Gastrocnemius medialis (tissue), 4 donors: ENCODE data around the gene TPSAB1. TPM values are rescaled to one million over a fixed set of nuclear protein-coding genes. Genes with fewer than 3 reads are reported as not detected.

Experiments used
- ATAC-seq, 2 donors: fragments of 150-250 bp; one replicate each; pipeline ENCODE4 v1.9.1; 2016
- DNase-seq, 2 donors: peaks; one replicate each; pipeline ENCODE4 v3.0.0-alpha.2; 2019
- H3K27ac ChIP-seq, 4 donors: fragments of 200-600 bp; sonication (generic); 1 replicate in 1 of 4; 2 replicates in 3 of 4; pipeline ENCODE4 v1.5.1; 2016 to 2018; ENCODE audit warnings: mild to moderate bottlenecking in 2 of 4, moderate library complexity in 1 of 4
- H3K27me3 ChIP-seq, 3 donors: fragments of 200-600 bp; sonication (generic) in 2 of 3; 1 replicate in 1 of 3; 2 replicates in 2 of 3; pipeline versions ENCODE4 v1.5.1 to v1.6.0; 2016 to 2019; ENCODE audit warnings: mild to moderate bottlenecking in 1 of 3, moderate library complexity in 1 of 3
- H3K36me3 ChIP-seq, 2 donors: fragments of 200-600 bp; sonication (generic) in 1 of 2; one replicate each; pipeline ENCODE4 v1.5.1; 2017 to 2018
- H3K4me1 ChIP-seq, 2 donors: fragments of 200-600 bp; sonication (generic) in 1 of 2; one replicate each; pipeline ENCODE4 v1.5.1; 2016 to 2017; ENCODE audit warnings: mild to moderate bottlenecking in 2 of 2
- H3K4me3 ChIP-seq, 4 donors: fragments of 200-600 bp; sonication (generic) in 3 of 4; 1 replicate in 1 of 4; 2 replicates in 3 of 4; pipeline ENCODE4 v1.5.1; 2016 to 2019; ENCODE audit warnings: mild to moderate bottlenecking in 2 of 4
- H3K9me3 ChIP-seq, 3 donors: fragments of 200-600 bp; sonication (generic) in 2 of 3; 1 replicate in 1 of 3; 2 replicates in 2 of 3; pipeline ENCODE4 v1.5.1; 2016 to 2019
- POLR2A ChIP-seq, 2 donors: fragments of 450-650 bp; IDR thresholded peaks; one replicate each; pipeline ENCODE4 v1.6.1; 2017; ENCODE audit warnings: antibody characterized with exemption in 2 of 2, mild to moderate bottlenecking in 2 of 2, moderate library complexity in 2 of 2
- in situ Hi-C, 4 donors: fragments of 200-750 bp; cut with MboI; loops; one replicate each; pipeline versions ENCODE4 v1.15.0 to v1.8.0; 2017; ENCODE audit warnings: low sequenced_read_pairs in 4 of 4
- intact Hi-C: fragments of 100-400 bp; cut with DNase I; formaldehyde crosslinking; loops from one replicate; pipeline ENCODE4 v1.15.1; 2023; ENCODE audit warnings: low total_unique reads
- total RNA-seq, 4 donors: library from RNA; depleted of rRNA; stranded (reverse); fragments of >200 nt; gene quantifications; one replicate each; pipeline versions ENCODE4 v1.1.0 to v1.2.3, GENCODE V29; 2016
- TF ChIP-seq, protein P1 (sequence below), 5 experiments: fragments of 450-650 bp in 3 of 5; fragments of 200-600 bp in 2 of 5; sonication (generic) in 2 of 5; IDR thresholded peaks in 4 of 5; conservative IDR thresholded peaks in 1 of 5; 1 replicate in 4 of 5; 2 replicates in 1 of 5; pipeline ENCODE4 v1.5.1; 2016 to 2019; ENCODE audit warnings: antibody characterized with exemption in 5 of 5, mild to moderate bottlenecking in 3 of 5, moderate library complexity in 3 of 5

TPSAB1 gene
- total RNA-seq, 4 donors from 2014 or later: 3.3 to 14.9 (median 7.8) TPM

- Histone ChIP-seq H3K27ac (no peak overlapping the region), H3K9me3 (no peaks in the 10 kb centered on the region), H3K4me1 (no peaks in the 10 kb centered on the region), H3K4me3 (no peak overlapping the region), H3K27me3 (peaks cover 34 to 56% (median 45%) of the 10 kb centered on the region in 3 donors), H3K36me3 (no peaks in the 10 kb centered on the region)
- intact Hi-C loops: no loop called here
- DNase-seq (no peak), ATAC-seq (no peak)
- in situ Hi-C loops: no loop called here
- TF ChIP-seq, protein P1, sequence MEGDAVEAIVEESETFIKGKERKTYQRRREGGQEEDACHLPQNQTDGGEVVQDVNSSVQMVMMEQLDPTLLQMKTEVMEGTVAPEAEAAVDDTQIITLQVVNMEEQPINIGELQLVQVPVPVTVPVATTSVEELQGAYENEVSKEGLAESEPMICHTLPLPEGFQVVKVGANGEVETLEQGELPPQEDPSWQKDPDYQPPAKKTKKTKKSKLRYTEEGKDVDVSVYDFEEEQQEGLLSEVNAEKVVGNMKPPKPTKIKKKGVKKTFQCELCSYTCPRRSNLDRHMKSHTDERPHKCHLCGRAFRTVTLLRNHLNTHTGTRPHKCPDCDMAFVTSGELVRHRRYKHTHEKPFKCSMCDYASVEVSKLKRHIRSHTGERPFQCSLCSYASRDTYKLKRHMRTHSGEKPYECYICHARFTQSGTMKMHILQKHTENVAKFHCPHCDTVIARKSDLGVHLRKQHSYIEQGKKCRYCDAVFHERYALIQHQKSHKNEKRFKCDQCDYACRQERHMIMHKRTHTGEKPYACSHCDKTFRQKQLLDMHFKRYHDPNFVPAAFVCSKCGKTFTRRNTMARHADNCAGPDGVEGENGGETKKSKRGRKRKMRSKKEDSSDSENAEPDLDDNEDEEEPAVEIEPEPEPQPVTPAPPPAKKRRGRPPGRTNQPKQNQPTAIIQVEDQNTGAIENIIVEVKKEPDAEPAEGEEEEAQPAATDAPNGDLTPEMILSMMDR (IDR thresholded peaks at IDR 0.05 in 4 of 5, conservative IDR thresholded peaks at IDR 0.05 in 1 of 5): no peak
- TF ChIP-seq POLR2A (IDR thresholded peaks at IDR 0.05): no peak
Observed at GRCh38 chr16:1259760-1260068, 19.2 kb downstream of the TPSAB1 start.

- Histone ChIP-seq H3K36me3 (no peaks in the 10 kb centered on the region), H3K4me1 (no peaks in the 10 kb centered on the region), H3K4me3 (no peak overlapping the region), H3K9me3 (no peaks in the 10 kb centered on the region), H3K27me3 (peaks cover 34 to 56% (median 45%) of the 10 kb centered on the region in 3 donors), H3K27ac (no peak overlapping the region)
- TF ChIP-seq, protein P1 (IDR thresholded peaks at IDR 0.05 in 4 of 5, conservative IDR thresholded peaks at IDR 0.05 in 1 of 5): no peak
- no peak for TF ChIP-seq POLR2A (IDR thresholded peaks at IDR 0.05)
- DNase-seq: no peak
- ATAC-seq: no peak
- intact Hi-C loops (no loop called here), in situ Hi-C loops (no loop called here)
Observed at GRCh38 chr16:1260101-1260680, 19.7 kb downstream of the TPSAB1 start.

DNA sequence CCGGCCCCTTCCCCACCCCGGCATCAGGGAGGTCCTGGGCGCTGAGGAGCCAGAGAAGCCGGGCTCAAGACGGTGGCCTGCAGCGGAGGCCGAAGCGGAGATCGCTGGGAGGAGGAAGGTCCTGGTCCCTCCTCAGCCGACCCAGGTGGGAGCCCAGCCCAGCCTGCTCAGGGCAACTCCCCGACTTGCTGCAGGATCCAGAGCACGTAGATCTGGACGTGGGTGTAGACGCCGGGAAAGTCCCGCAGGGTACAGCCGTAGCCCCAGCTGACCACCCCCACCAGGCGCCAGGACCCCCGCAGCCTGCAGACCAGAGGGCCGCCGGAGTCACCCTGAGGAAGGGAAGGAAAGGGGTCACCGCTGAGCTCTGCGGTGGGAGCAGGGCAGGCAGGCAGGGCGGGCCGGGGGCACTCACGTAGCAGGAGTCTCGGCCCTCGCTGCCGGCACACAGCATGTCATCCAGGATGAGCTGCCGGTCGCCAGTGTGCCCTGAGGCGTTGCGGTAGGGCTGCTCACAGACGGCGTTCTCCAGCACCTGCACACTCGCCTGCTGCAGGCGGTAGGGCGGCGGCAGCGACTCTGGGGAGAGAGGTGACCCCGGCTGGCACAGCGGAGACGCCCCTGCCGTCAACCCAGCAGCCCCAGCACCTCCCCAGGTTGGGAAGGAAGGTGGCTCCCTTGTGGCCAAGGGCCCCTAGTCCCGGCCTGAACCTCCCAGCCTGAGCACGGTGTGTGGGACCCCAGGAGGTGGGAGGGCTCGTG, 20.8 kb downstream of the TPSAB1 start:
- Histone ChIP-seq H3K9me3 (no peaks in the 10 kb centered on the region), H3K4me3 (no peak overlapping the region), H3K27ac (no peak overlapping the region), H3K27me3 (peaks cover 34 to 55% (median 45%) of the 10 kb centered on the region in 3 donors), H3K36me3 (no peaks in the 10 kb centered on the region), H3K4me1 (no peaks in the 10 kb centered on the region)
- DNase-seq (no peak), ATAC-seq (no peak)
- intact Hi-C loops: no loop called here
- in situ Hi-C loops: no loop called here
- no peak for TF ChIP-seq POLR2A (IDR thresholded peaks at IDR 0.05)
- TF ChIP-seq, protein P1 (IDR thresholded peaks at IDR 0.05 in 4 of 5, conservative IDR thresholded peaks at IDR 0.05 in 1 of 5): no peak

DNA sequence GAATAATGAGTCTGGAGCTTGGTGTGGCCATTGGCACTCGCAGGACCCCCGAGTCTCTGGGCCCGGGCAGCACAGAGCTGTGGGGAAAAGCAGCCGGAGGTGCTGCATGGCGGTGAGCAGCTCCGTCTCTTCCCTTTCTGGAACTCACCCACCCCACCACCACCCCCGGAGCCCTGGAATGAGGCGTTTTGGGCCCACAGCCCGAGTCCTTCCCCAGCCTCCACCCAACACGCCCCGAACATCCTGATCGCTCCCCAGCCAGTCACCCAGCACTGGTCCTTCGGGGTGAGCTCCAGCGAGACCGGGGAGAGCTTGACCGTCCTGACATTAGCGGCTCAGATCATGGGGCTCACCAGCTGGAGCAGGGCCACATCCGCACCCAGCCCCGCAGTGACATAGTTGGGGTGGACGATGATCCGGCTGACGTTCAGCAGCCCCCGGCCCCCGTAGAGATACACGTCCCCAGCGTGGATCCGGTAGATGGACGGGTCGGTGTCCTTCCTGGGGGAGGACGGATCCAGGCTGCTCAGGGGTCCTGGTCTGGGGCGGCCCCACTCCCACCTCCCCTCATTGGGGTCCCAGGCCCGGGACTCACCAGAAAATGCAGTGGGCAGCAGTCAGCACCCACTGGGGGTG, 21.8 kb downstream of the TPSAB1 start:
- Histone ChIP-seq H3K4me1 (no peaks in the 10 kb centered on the region), H3K27ac (no peak overlapping the region), H3K36me3 (no peaks in the 10 kb centered on the region), H3K4me3 (no peak overlapping the region), H3K9me3 (no peaks in the 10 kb centered on the region), H3K27me3 (peaks cover 34 to 47% (median 45%) of the 10 kb centered on the region in 3 donors)
- DNase-seq: no peak
- ATAC-seq: no peak
- in situ Hi-C loops: no loop called here
- TF ChIP-seq POLR2A (IDR thresholded peaks at IDR 0.05): no peak
- TF ChIP-seq, protein P1 (IDR thresholded peaks at IDR 0.05 in 4 of 5, conservative IDR thresholded peaks at IDR 0.05 in 1 of 5): no peak
- intact Hi-C loops: no loop called here
